GM23338 (cell line): ENCODE data around the gene RTL1. TPM values are rescaled to one million over a fixed set of nuclear protein-coding genes. Genes with fewer than 3 reads are reported as not detected.

Source experiments
- ATAC-seq: fragments of 200-7000 bp; cut with Tn5 transposase; 3 replicates; pipeline ENCODE4 v1.9.1; 2020
- DNase-seq: peaks from one replicate; pipeline ENCODE4 v3.0.0-alpha.2; 2015; ENCODE audit warnings: low spot score
- H2AFZ ChIP-seq: fragments of 200-600 bp; sonication (generic); 2 replicates; pipeline ENCODE4 v1.8.0; 2016; ENCODE audit warnings: antibody characterized with exemption, mild to moderate bottlenecking, moderate library complexity
- H3F3A ChIP-seq: fragments of 200-600 bp; sonication (generic); replicated peaks from 2 replicates; pipeline ENCODE4 v1.8.0; 2017; ENCODE audit warnings: antibody characterized with exemption, mixed run types, low read depth
- H3K27ac ChIP-seq: fragments of 200-600 bp; sonication (generic); 2 replicates; pipeline ENCODE4 v1.6.1; 2016; ENCODE audit warnings: low read depth
- H3K27me3 ChIP-seq: fragments of 200-600 bp; sonication (generic); 2 replicates; pipeline ENCODE4 v1.8.0; 2016; ENCODE audit warnings: mild to moderate bottlenecking, mixed run types, moderate library complexity; ENCODE audit not compliant: insufficient read depth
- H3K36me3 ChIP-seq: fragments of 200-600 bp; sonication (generic); 2 replicates; pipeline ENCODE4 v1.8.0; 2016; ENCODE audit warnings: mild to moderate bottlenecking; ENCODE audit not compliant: insufficient read depth
- H3K4me1 ChIP-seq: fragments of 200-600 bp; sonication (generic); 2 replicates; pipeline ENCODE4 v1.8.0; 2016; ENCODE audit warnings: mild to moderate bottlenecking, moderate library complexity; ENCODE audit not compliant: insufficient read depth
- H3K4me2 ChIP-seq: fragments of 200-600 bp; sonication (generic); 2 replicates; pipeline ENCODE4 v1.7.1; 2017; ENCODE audit warnings: mixed run types
- H3K4me3 ChIP-seq: fragments of 200-600 bp; sonication (generic); 2 replicates; pipeline ENCODE4 v1.6.1; 2016; ENCODE audit warnings: mixed run types
- H3K79me2 ChIP-seq: fragments of 200-600 bp; sonication (generic); replicated peaks from 2 replicates; pipeline ENCODE4 v1.8.0; 2017; ENCODE audit warnings: mild to moderate bottlenecking; ENCODE audit not compliant: insufficient read depth
- H3K9me2 ChIP-seq: fragments of 200-600 bp; sonication (generic); 2 replicates; pipeline ENCODE4 v1.8.0; 2017; ENCODE audit not compliant: insufficient read depth
- H4K20me1 ChIP-seq: fragments of 200-600 bp; sonication (generic); replicated peaks from 2 replicates; pipeline ENCODE4 v1.8.0; 2017; ENCODE audit warnings: mild to moderate bottlenecking; ENCODE audit not compliant: insufficient read depth
- H3K27ac Mint-ChIP-seq: 2 replicates; pipeline ENCODE4 v1.8.0; 2020; ENCODE audit warnings: inconsistent platforms, mild to moderate bottlenecking, moderate library complexity, mixed read lengths
- H3K27me3 Mint-ChIP-seq: 3 replicates; pipeline ENCODE4 v1.8.0; 2022; ENCODE audit warnings: low read depth, mild to moderate bottlenecking, moderate library complexity, mixed read lengths, inconsistent platforms; ENCODE audit not compliant: insufficient read depth, poor library complexity
- H3K36me3 Mint-ChIP-seq: 3 replicates; pipeline ENCODE4 v1.8.0; 2021; ENCODE audit warnings: low read depth, mild to moderate bottlenecking, inconsistent platforms, moderate library complexity, mixed read lengths
- H3K4me1 Mint-ChIP-seq: 3 replicates; pipeline ENCODE4 v1.8.0; 2020; ENCODE audit warnings: mild to moderate bottlenecking, inconsistent platforms, mixed read lengths
- H3K4me3 Mint-ChIP-seq: 3 replicates; pipeline ENCODE4 v1.8.0; 2021; ENCODE audit warnings: moderate library complexity, mild to moderate bottlenecking, inconsistent platforms, mixed read lengths
- H3K9me3 Mint-ChIP-seq: 3 replicates; pipeline ENCODE4 v1.8.0; 2020; ENCODE audit warnings: moderate library complexity, mild to moderate bottlenecking, inconsistent platforms, mixed read lengths
- EZH2 ChIP-seq: fragments of 200-600 bp; sonication (generic); IDR thresholded peaks from one replicate; pipeline ENCODE4 v1.8.0; 2017; ENCODE audit warnings: antibody characterized with exemption, mild to moderate bottlenecking, low read depth; ENCODE audit not compliant: unreplicated experiment
- JUNB ChIP-seq: IDR thresholded peaks from one replicate; pipeline ENCODE4 v1.6.1; 2016; ENCODE audit warnings: antibody characterized with exemption; ENCODE audit not compliant: unreplicated experiment
- polyA plus RNA-seq: library from polyadenylated mRNA; unstranded; fragments of >200 nt; fragmentation: Nextera tagmentation; extraction: Ambion mirVana; gene quantifications from 2 replicates; pipeline ENCODE4 v1.2.1, GENCODE V29; 2016
- total RNA-seq: library from RNA; depleted of rRNA; stranded (reverse); fragments of >200 nt; shearing (Covaris generic); gene quantifications from 2 replicates; pipeline ENCODE4 v1.2.3, GENCODE V29; 2014
- TF ChIP-seq, protein P1 (sequence below), 2 experiments: fragments of 200-600 bp in 1 of 2; sonication (generic) in 1 of 2; conservative IDR thresholded peaks; 2 replicates each; pipeline versions ENCODE4 v1.5.1 to v1.6.1; 2016 to 2017; ENCODE audit warnings: antibody characterized with exemption in 2 of 2, low read depth in 2 of 2, mild to moderate bottlenecking in 2 of 2, moderate library complexity in 1 of 2

The RTL1 gene
- total and polyA plus RNA-seq, 2 experiments from 2014 or later, result not detected

DNA sequence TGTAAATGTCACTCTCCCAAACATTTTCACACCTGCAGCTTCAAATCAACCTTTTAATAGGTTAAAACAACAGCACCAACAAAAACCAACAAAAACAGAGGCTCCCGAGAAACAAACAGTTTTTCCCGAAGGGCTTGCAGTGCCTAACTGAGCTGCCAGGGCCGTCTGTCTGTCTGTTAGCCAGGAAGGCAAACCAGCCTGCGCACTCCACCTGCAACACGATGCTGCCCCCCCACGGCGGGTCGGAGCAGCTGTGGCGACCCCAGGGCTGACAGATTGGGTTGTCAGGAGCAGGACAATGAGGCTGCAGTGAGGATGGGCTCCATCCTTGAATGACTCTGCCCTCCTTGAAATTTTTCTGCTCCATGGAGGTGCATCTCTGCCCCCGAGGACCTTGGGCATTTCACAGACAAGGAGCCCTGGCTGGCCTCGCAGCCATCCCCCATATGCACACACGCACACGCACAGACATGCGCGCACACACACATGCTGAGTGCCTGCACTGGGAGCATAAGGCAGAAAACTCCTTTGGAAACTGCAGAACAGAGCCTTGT is 2.6 kb downstream of the RTL1 start:
- H3K27ac ChIP-seq, result no peak overlapping the region
- Mint-ChIP-seq H3K4me1 (peaks cover 59% of the 10 kb centered on the region), H3K27ac (no peak overlapping the region; the same call in 1 of the 2 replicates)

GRCh38 chr14:100899884-100900771 is 3.4 kb downstream of the RTL1 start:
- H3F3A ChIP-seq, result no peaks in the 10 kb centered on the region
- peaks cover 59% of the 10 kb centered on the region for H3K4me1 Mint-ChIP-seq
- H3K4me3 ChIP-seq, result peak overlapping the region; percentile 67
- no peaks in the 10 kb centered on the region for H3K9me2 ChIP-seq
- peaks cover 13% of the 10 kb centered on the region for H3K9me3 Mint-ChIP-seq
- H3K36me3 Mint-ChIP-seq, result peaks cover 6% of the 10 kb centered on the region; the same call in 2 of the 3 replicates
- H3K27ac ChIP-seq, result no peak overlapping the region
- DNase-seq (peak; percentile 65), ATAC-seq (peak; percentile 22)
- peaks cover 37% of the 10 kb centered on the region for H3K4me1 ChIP-seq
- peaks cover 41% of the 10 kb centered on the region for H3K27me3 Mint-ChIP-seq
- H3K79me2 ChIP-seq, result no peaks in the 10 kb centered on the region
- peak overlapping the region; percentile 99 for H2AFZ ChIP-seq
- peak overlapping the region; percentile 71 for H3K4me3 Mint-ChIP-seq
- no peaks in the 10 kb centered on the region for H4K20me1 ChIP-seq
- H3K27me3 ChIP-seq, result peaks cover 26% of the 10 kb centered on the region
- peak overlapping the region; percentile 81 for H3K4me2 ChIP-seq
- H3K27ac Mint-ChIP-seq, result peak overlapping the region; percentile 71; the same call in 1 of the 2 replicates
- H3K36me3 ChIP-seq, result no peaks in the 10 kb centered on the region
- TF ChIP-seq, protein P1, sequence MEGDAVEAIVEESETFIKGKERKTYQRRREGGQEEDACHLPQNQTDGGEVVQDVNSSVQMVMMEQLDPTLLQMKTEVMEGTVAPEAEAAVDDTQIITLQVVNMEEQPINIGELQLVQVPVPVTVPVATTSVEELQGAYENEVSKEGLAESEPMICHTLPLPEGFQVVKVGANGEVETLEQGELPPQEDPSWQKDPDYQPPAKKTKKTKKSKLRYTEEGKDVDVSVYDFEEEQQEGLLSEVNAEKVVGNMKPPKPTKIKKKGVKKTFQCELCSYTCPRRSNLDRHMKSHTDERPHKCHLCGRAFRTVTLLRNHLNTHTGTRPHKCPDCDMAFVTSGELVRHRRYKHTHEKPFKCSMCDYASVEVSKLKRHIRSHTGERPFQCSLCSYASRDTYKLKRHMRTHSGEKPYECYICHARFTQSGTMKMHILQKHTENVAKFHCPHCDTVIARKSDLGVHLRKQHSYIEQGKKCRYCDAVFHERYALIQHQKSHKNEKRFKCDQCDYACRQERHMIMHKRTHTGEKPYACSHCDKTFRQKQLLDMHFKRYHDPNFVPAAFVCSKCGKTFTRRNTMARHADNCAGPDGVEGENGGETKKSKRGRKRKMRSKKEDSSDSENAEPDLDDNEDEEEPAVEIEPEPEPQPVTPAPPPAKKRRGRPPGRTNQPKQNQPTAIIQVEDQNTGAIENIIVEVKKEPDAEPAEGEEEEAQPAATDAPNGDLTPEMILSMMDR (conservative IDR thresholded peaks at IDR 0.05; ENCODE audit: low read depth in 2 of 2), result no peak
- no peak for TF ChIP-seq EZH2

More for the DNA sequence above, 2.6 kb downstream of the RTL1 start:
- Histone ChIP-seq H4K20me1 (no peaks in the 10 kb centered on the region), H2AFZ (peak overlapping the region; percentile 99), H3K4me3 (peak overlapping the region; percentile 67), H3K79me2 (no peaks in the 10 kb centered on the region), H3F3A (no peaks in the 10 kb centered on the region), H3K9me2 (no peaks in the 10 kb centered on the region), H3K27me3 (peaks cover 33% of the 10 kb centered on the region), H3K36me3 (no peaks in the 10 kb centered on the region), H3K4me2 (peak overlapping the region; percentile 81), H3K4me1 (peaks cover 37% of the 10 kb centered on the region)
- peak; percentile 80 for DNase-seq
- H3K9me3 Mint-ChIP-seq, result peaks cover 13% of the 10 kb centered on the region
- ATAC-seq, result peak; percentile 45
- peaks cover 6% of the 10 kb centered on the region; the same call in 2 of the 3 replicates for H3K36me3 Mint-ChIP-seq
- peak overlapping the region; percentile 71 for H3K4me3 Mint-ChIP-seq
- H3K27me3 Mint-ChIP-seq, result peaks cover 48% of the 10 kb centered on the region
- TF ChIP-seq, protein P1 (conservative IDR thresholded peaks at IDR 0.05; ENCODE audit: low read depth in 2 of 2), result peak; percentile 69 to 96
- no peak for TF ChIP-seq JUNB
